ENCODE results near the gene FRS2. TPM values are rescaled to one million over a fixed set of nuclear protein-coding genes. Genes with fewer than 3 reads are reported as not detected.

Gene FRS2
- total RNA-seq, 4 donors from 2014 or later, result 22.6 to 42.0 (median 29.2) TPM

DNA sequence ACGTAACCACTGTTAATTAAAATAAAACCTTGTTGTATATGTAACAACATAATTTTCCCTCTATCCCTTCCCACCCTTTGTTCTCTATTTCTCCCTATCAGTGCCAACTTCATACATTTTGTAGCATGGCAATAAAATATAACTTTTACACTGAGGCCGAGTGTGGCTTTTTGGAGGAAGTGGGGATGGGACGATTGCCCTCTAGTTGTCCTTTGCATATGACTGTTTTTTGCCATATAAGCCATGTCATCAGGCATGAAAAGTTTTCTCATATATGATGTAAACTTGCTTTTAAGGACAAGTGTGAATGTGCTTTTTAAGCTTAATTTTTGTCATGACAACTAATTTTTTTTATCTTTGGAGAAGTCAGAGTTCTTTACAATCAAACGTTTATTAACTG is 108.8 kb downstream of the FRS2 start:
- no peaks in the 10 kb centered on the region for H3K9me3 ChIP-seq
- 67 to 75% methylated on average over 4 of the region's 4 CpGs for whole genome bisulfite sequencing, 2 donors
- no peak overlapping the region for H3K4me3 ChIP-seq
- no peak for TF ChIP-seq CTCF (IDR thresholded peaks at IDR 0.05)
- intact Hi-C loops (cut with DNase I), result no loop called here
- DNase-seq, result no peak
- H3K4me1 ChIP-seq, result peaks cover 0 to 9% (median 0%) of the 10 kb centered on the region in 3 donors
- H3K27me3 ChIP-seq, result no peaks in the 10 kb centered on the region
- H3K27ac ChIP-seq, result no peak overlapping the region
- H3K36me3 ChIP-seq, result peaks cover 8 to 21% (median 10%) of the 10 kb centered on the region in 3 donors

GRCh38 chr12:69580074-69580473 is 109.9 kb downstream of the FRS2 start:
- TF ChIP-seq CTCF (IDR thresholded peaks at IDR 0.05) (no peak), POLR2A (IDR thresholded peaks at IDR 0.05) (no peak)
- Histone ChIP-seq H3K4me3 (no peak overlapping the region), H3K27me3 (no peaks in the 10 kb centered on the region), H3K36me3 (peaks cover 0 to 11% (median under 1%) of the 10 kb centered on the region in 3 donors), H3K27ac (no peak overlapping the region), H3K4me1 (peaks cover 0 to 16% (median 0%) of the 10 kb centered on the region in 3 donors), H3K9me3 (no peaks in the 10 kb centered on the region)
- 86 to 92% methylated on average over 1 of the region's 1 CpG for WGBS, 2 donors
- no peak for DNase-seq
- intact Hi-C loops (cut with DNase I), result no loop called here

DNA sequence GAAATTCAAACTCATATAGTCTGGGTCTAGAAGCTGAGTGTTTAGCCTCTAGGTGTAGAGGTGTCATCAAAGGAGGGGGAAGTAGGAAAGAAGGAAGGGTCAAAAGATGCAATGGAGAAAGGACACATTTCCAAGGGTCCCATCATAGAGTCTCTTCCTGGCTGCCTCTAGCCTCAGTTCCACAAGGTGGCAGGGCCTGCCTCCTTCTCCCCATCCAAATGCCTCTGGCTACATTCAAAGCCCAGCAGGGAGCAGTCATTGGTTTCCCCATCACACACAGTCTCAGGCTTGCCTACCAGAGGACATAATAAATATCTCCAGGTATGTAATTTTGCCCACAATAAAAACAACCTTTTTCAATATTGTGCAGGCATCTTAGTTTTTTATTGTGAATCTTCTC is 113.0 kb downstream of the FRS2 start:
- Histone ChIP-seq H3K4me3 (no peak overlapping the region), H3K27ac (no peak overlapping the region), H3K27me3 (no peaks in the 10 kb centered on the region), H3K4me1 (peaks cover 8 to 30% (median 8%) of the 10 kb centered on the region in 3 donors), H3K36me3 (peaks cover 0 to 20% (median 15%) of the 10 kb centered on the region in 3 donors), H3K9me3 (no peaks in the 10 kb centered on the region)
- no peak for TF ChIP-seq POLR2A (IDR thresholded peaks at IDR 0.05)
- TF ChIP-seq CTCF (IDR thresholded peaks at IDR 0.05), result no peak
- intact Hi-C loops (cut with DNase I), result no loop called here
- no peak for DNase-seq

GRCh38 chr12:69585189-69586062 is 115.2 kb downstream of the FRS2 start, which contains the start of gene CCT2:
CCT2 (plus strand) TSS chr12:69585459; CDS start chr12:69585522, 63 bp downstream.
- TF ChIP-seq CTCF (IDR thresholded peaks at IDR 0.05) (peak in 2 of 6 experiments; percentile 19 to 32), POLR2A (IDR thresholded peaks at IDR 0.05) (peak in 3 of 4 donors; percentile 55 to 73 (median 58))
- Histone ChIP-seq H3K4me3 (peak within 1 kb of the TSS; percentile 84 to 97 (median 90)), H3K27ac (peak within 1 kb of the TSS; percentile 89 to 94 (median 92)), H3K36me3 (peaks cover 12 to 42% (median 36%) of the 10 kb centered on the region in 3 donors), H3K27me3 (no peaks in the 10 kb centered on the region), H3K9me3 (no peaks in the 10 kb centered on the region), H3K4me1 (peaks cover 8 to 29% (median 8%) of the 10 kb centered on the region in 3 donors)
- intact Hi-C loops (cut with DNase I), result no loop called here
- peak; percentile 78 for DNase-seq
- 0% methylated on average over 24 to 33 of the region's 63 CpGs for WGBS, 2 donors

DNA sequence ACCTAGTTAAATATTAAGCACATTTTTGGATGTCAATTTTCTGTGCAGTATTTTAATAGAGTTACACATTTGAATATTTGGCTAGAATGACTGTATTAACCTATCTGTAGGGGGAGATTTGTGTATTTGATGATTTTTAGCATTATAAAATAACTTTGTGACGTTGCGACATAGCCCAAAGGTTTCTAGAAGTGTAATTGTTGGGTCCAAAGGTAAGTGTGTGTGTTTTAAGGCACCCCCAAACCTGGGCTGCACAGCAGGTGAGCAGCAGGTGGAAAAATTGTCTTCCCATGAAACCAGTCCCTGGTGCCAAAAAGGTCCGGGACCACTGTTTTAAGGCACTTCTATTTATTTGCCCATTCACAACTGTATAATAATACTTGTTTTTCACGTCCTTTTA is 118.3 kb downstream of the FRS2 start:
- Histone ChIP-seq H3K36me3 (peaks cover 12 to 73% (median 58%) of the 10 kb centered on the region in 3 donors), H3K4me1 (peaks cover 8 to 21% (median 8%) of the 10 kb centered on the region in 3 donors), H3K9me3 (no peaks in the 10 kb centered on the region), H3K27me3 (no peaks in the 10 kb centered on the region), H3K4me3 (no peak overlapping the region), H3K27ac (no peak overlapping the region)
- intact Hi-C loops (cut with DNase I), result no loop called here
- no peak for DNase-seq
- 93 to 94% methylated on average over 4 of the region's 4 CpGs for WGBS, 2 donors
- TF ChIP-seq POLR2A (IDR thresholded peaks at IDR 0.05) (no peak), CTCF (IDR thresholded peaks at IDR 0.05) (no peak)

Measured in esophagus squamous epithelium (tissue), 5 donors.